ENCODE data around the gene FPR3.

The FPR3 gene

GRCh38 chr19:51830274-51830673 lies 35.3 kb downstream of the FPR3 start:
- Histone ChIP-seq H3K79me2 (no peaks in the 10 kb centered on the region), H3K9ac (no peak overlapping the region), H3K27me3 (ENCODE audit: control insufficient read depth, insufficient read depth, low read length) (no peaks in the 10 kb centered on the region), H3K36me3 (ENCODE audit: control insufficient read depth, insufficient read depth, low read length) (no peaks in the 10 kb centered on the region), H3K27ac (no peak overlapping the region), H3K9me3 (ENCODE audit: control insufficient read depth, low read length) (no peaks in the 10 kb centered on the region), H3K4me3 (ENCODE audit: low read depth, low read length) (no peak overlapping the region), H3K4me1 (no peaks in the 10 kb centered on the region), H2AFZ (no peak overlapping the region), H3K4me2 (ENCODE audit: low read length) (no peak overlapping the region)
- no peak for TF ChIP-seq CTCF (IDR thresholded peaks at IDR 0.05)

GRCh38 chr19:51837145-51837544 lies 42.2 kb downstream of the FPR3 start:
- no peaks in the 10 kb centered on the region for H3K9me3 ChIP-seq (ENCODE audit: control insufficient read depth, low read length)
- no peak overlapping the region for H2AFZ ChIP-seq
- no peak for TF ChIP-seq CTCF (IDR thresholded peaks at IDR 0.05)
- H3K27me3 ChIP-seq (ENCODE audit: control insufficient read depth, insufficient read depth, low read length) = no peaks in the 10 kb centered on the region
- no peaks in the 10 kb centered on the region for H3K79me2 ChIP-seq
- no peak overlapping the region for H3K27ac ChIP-seq
- no peaks in the 10 kb centered on the region for H3K36me3 ChIP-seq (ENCODE audit: control insufficient read depth, insufficient read depth, low read length)
- no peak overlapping the region for H3K4me2 ChIP-seq (ENCODE audit: low read length)
- no peak overlapping the region for H3K4me3 ChIP-seq (ENCODE audit: low read depth, low read length)
- H3K9ac ChIP-seq = no peak overlapping the region
- H3K4me1 ChIP-seq = no peaks in the 10 kb centered on the region

GRCh38 chr19:51861870-51862622 lies 67.1 kb downstream of the FPR3 start:
- Histone ChIP-seq H3K27ac (no peak overlapping the region), H2AFZ (no peak overlapping the region), H3K36me3 (ENCODE audit: control insufficient read depth, insufficient read depth, low read length) (peaks cover 10% of the 10 kb centered on the region), H3K27me3 (ENCODE audit: control insufficient read depth, insufficient read depth, low read length) (no peaks in the 10 kb centered on the region), H3K79me2 (no peaks in the 10 kb centered on the region), H3K9me3 (ENCODE audit: control insufficient read depth, low read length) (peaks cover 17% of the 10 kb centered on the region), H3K4me2 (ENCODE audit: low read length) (no peak overlapping the region), H3K4me1 (no peaks in the 10 kb centered on the region), H3K4me3 (ENCODE audit: low read depth, low read length) (no peak overlapping the region), H3K9ac (no peak overlapping the region)
- TF ChIP-seq CTCF (IDR thresholded peaks at IDR 0.05) = no peak

- no peak overlapping the region for H2AFZ ChIP-seq
- peaks cover 22% of the 10 kb centered on the region for H3K36me3 ChIP-seq (ENCODE audit: control insufficient read depth, insufficient read depth, low read length)
- H3K4me1 ChIP-seq = no peaks in the 10 kb centered on the region
- no peak overlapping the region for H3K4me3 ChIP-seq (ENCODE audit: low read depth, low read length)
- H3K9ac ChIP-seq = no peak overlapping the region
- H3K4me2 ChIP-seq (ENCODE audit: low read length) = no peak overlapping the region
- H3K9me3 ChIP-seq (ENCODE audit: control insufficient read depth, low read length) = peaks cover 14% of the 10 kb centered on the region
- H3K27me3 ChIP-seq (ENCODE audit: control insufficient read depth, insufficient read depth, low read length) = no peaks in the 10 kb centered on the region
- H3K27ac ChIP-seq = no peak overlapping the region
- H3K79me2 ChIP-seq = no peaks in the 10 kb centered on the region
- TF ChIP-seq CTCF (IDR thresholded peaks at IDR 0.05) = no peak
Measured at GRCh38 chr19:51873097-51873496, 78.1 kb downstream of the FPR3 start.
